NOMO-1 treated with dmso at 0.1 percent for 144 hours (cell line): ENCODE measurements around the gene PLEKHA5.

Source experiments
- DNase-seq: peaks from one replicate; lab custom pipeline; 2025; ENCODE audit not compliant: unreplicated experiment; lab: John Stamatoyannopoulos, UW

PLEKHA5 gene

GRCh38 chr12:19200261-19200660, 70.7 kb downstream of the PLEKHA5 start:
- DNase-seq, result no peak

- DNase-seq, result no peak
Measured at GRCh38 chr12:19201661-19202060, 72.1 kb downstream of the PLEKHA5 start.

- no peak for DNase-seq
Measured at GRCh38 chr12:19203013-19203412, 73.5 kb downstream of the PLEKHA5 start.

- no peak for DNase-seq
Measured at GRCh38 chr12:19203539-19204506, 74.3 kb downstream of the PLEKHA5 start.

- no peak for DNase-seq
Measured at GRCh38 chr12:19205120-19205519, 75.6 kb downstream of the PLEKHA5 start.

GRCh38 chr12:19206493-19207077, 77.1 kb downstream of the PLEKHA5 start:
- DNase-seq, result no peak

- DNase-seq, result no peak
Measured at GRCh38 chr12:19208456-19208855, 78.9 kb downstream of the PLEKHA5 start.

GRCh38 chr12:19209661-19210060, 80.1 kb downstream of the PLEKHA5 start:
- no peak for DNase-seq

GRCh38 chr12:19211802-19212201, 82.3 kb downstream of the PLEKHA5 start:
- no peak for DNase-seq

GRCh38 chr12:19212245-19212644, 82.7 kb downstream of the PLEKHA5 start:
- DNase-seq, result no peak

GRCh38 chr12:19214020-19214419, 84.5 kb downstream of the PLEKHA5 start:
- DNase-seq, result no peak

GRCh38 chr12:19215115-19215514, 85.6 kb downstream of the PLEKHA5 start:
- no peak for DNase-seq

- no peak for DNase-seq
Measured at GRCh38 chr12:19217446-19217845, 87.9 kb downstream of the PLEKHA5 start.

GRCh38 chr12:19220205-19220604, 90.7 kb downstream of the PLEKHA5 start:
- DNase-seq, result no peak

GRCh38 chr12:19220852-19221466, 91.4 kb downstream of the PLEKHA5 start:
- DNase-seq, result no peak

GRCh38 chr12:19222558-19222957, 93.0 kb downstream of the PLEKHA5 start:
- no peak for DNase-seq

GRCh38 chr12:19223018-19223417, 93.5 kb downstream of the PLEKHA5 start:
- DNase-seq, result no peak

- DNase-seq, result no peak
Measured at GRCh38 chr12:19223695-19224094, 94.2 kb downstream of the PLEKHA5 start.

- DNase-seq, result no peak
Measured at GRCh38 chr12:19224746-19225145, 95.2 kb downstream of the PLEKHA5 start.

GRCh38 chr12:19227190-19227879, 97.8 kb downstream of the PLEKHA5 start:
- DNase-seq, result no peak

GRCh38 chr12:19227880-19228210, 98.3 kb downstream of the PLEKHA5 start:
- DNase-seq, result no peak
